HCT116 (cell line): ENCODE measurements around the gene YEATS4. TPM values are rescaled to one million over a fixed set of nuclear protein-coding genes. Genes with fewer than 3 reads are reported as not detected.

ENCODE experiments used
- ATAC-seq: fragments of 200-7000 bp; cut with Tn5 transposase; 2 replicates; pipeline ENCODE4 v1.9.1; 2020; ENCODE audit warnings: mild to moderate bottlenecking, moderate library complexity
- BruUV-seq: library from RNA; stranded (reverse); fragments of 400-500 nt; replicated peaks from 2 replicates; lab custom pipeline; 2021; lab: Mats Ljungman, UMichigan
- CTCF ChIA-PET: fragments of 300-600 bp; sonication (Branson Sonifier 250); formaldehyde crosslinking; loops from one replicate; lab custom pipeline; 2021; ENCODE audit warnings: antibody characterized with exemption; lab: Charles Lee
- POLR2A ChIA-PET: fragments of 300-600, 350-600 bp; sonication (Branson Sonifier 250); formaldehyde crosslinking; loops from one replicate; lab custom pipeline; 2021; ENCODE audit warnings: antibody characterized with exemption; lab: Charles Lee
- RAD21 ChIA-PET, 2 experiments: fragments of 300-600 bp; sonication (Branson Sonifier 250); formaldehyde crosslinking; loops; one replicate each; lab custom pipeline; 2023; ENCODE audit warnings: low total read pairs in 2 of 2; ENCODE audit not compliant: uncharacterized antibody in 2 of 2, unreplicated experiment in 2 of 2, low non-redundant PET in 1 of 2; lab: Charles Lee
- DNase-seq: peaks from one replicate; pipeline ENCODE4 v3.0.0-alpha.2; 2010; ENCODE audit warnings: low read depth, low spot score
- H2AFZ ChIP-seq: fragments of 200-600 bp; shearing (Covaris generic), sonication (generic); 2 replicates; pipeline ENCODE4 v1.6.1; 2017; ENCODE audit warnings: low read depth, mixed run types, mixed read lengths, antibody characterized with exemption, low read length; ENCODE audit not compliant: poor library complexity, severe bottlenecking
- H3K27ac ChIP-seq: 2 replicates; pipeline ENCODE4 v1.5.1; 2012; ENCODE audit warnings: low read depth, low read length
- H3K27me3 ChIP-seq: fragments of 200-600 bp; sonication (generic); 2 replicates; pipeline ENCODE4 v1.6.1; 2016; ENCODE audit warnings: mixed run types, low read length, mixed read lengths; ENCODE audit not compliant: insufficient read depth
- H3K36me3 ChIP-seq, 2 experiments: fragments of 200-500 bp in 1 of 2; fragments of 200-600 bp in 1 of 2; sonication (Bioruptor generic) in 1 of 2; sonication (generic) in 1 of 2; 2 replicates each; pipeline versions ENCODE4 v1.5.1 to v1.6.1; 2014 to 2016; ENCODE audit warnings: low read length in 2 of 2, inconsistent platforms in 1 of 2, mixed read lengths in 1 of 2, mixed run types in 1 of 2; ENCODE audit not compliant: insufficient read depth in 2 of 2, control insufficient read depth in 1 of 2
- H3K4me1 ChIP-seq, 2 experiments: fragments of 200-600 bp in 1 of 2; sonication (generic) in 1 of 2; 2 replicates each; pipeline versions ENCODE4 v1.5.1 to v1.6.1; 2012 to 2017; ENCODE audit warnings: low read length in 2 of 2, inconsistent platforms in 1 of 2, mild to moderate bottlenecking in 1 of 2, mixed read lengths in 1 of 2, mixed run types in 1 of 2, moderate library complexity in 1 of 2; ENCODE audit not compliant: insufficient read depth in 2 of 2, control insufficient read depth in 1 of 2
- H3K4me2 ChIP-seq: fragments of 200-600 bp; sonication (generic); 2 replicates; pipeline ENCODE4 v1.6.1; 2017; ENCODE audit warnings: mixed run types, low read length, mixed read lengths
- H3K4me3 ChIP-seq, 2 experiments: fragments of 200-600 bp in 1 of 2; sonication (generic) in 1 of 2; replicated peaks in 1 of 2; 2 replicates each; pipeline ENCODE4 v1.5.1; 2011 to 2016; ENCODE audit warnings: low read length in 2 of 2, control low read depth in 1 of 2, low read depth in 1 of 2, mild to moderate bottlenecking in 1 of 2, mixed read lengths in 1 of 2, mixed run types in 1 of 2
- H3K79me2 ChIP-seq: fragments of 200-600 bp; sonication (generic); 2 replicates; pipeline ENCODE4 v1.6.1; 2017; ENCODE audit warnings: mild to moderate bottlenecking, mixed run types, low read length, moderate library complexity, mixed read lengths; ENCODE audit not compliant: insufficient read depth
- H3K9ac ChIP-seq: fragments of 200-600 bp; sonication (generic); 2 replicates; pipeline ENCODE4 v1.6.1; 2016; ENCODE audit warnings: low read length, mixed read lengths
- H3K9me2 ChIP-seq: fragments of 200-600 bp; sonication (generic), shearing (Covaris generic); 2 replicates; pipeline ENCODE4 v1.6.1; 2017; ENCODE audit warnings: mixed run types, mild to moderate bottlenecking, moderate library complexity; ENCODE audit not compliant: insufficient read depth
- H3K9me3 ChIP-seq, 2 experiments: fragments of 200-500 bp in 1 of 2; fragments of 200-600 bp in 1 of 2; sonication (Bioruptor generic) in 1 of 2; sonication (generic) in 1 of 2; 2 replicates each; pipeline ENCODE4 v1.6.1; 2014 to 2017; ENCODE audit warnings: low read length in 2 of 2, mixed read lengths in 2 of 2, inconsistent platforms in 1 of 2, low read depth in 1 of 2, mild to moderate bottlenecking in 1 of 2, mixed run types in 1 of 2, moderate library complexity in 1 of 2; ENCODE audit not compliant: control insufficient read depth in 1 of 2, insufficient read depth in 1 of 2
- H4K20me1 ChIP-seq: fragments of 200-600 bp; sonication (generic), shearing (Covaris generic); 2 replicates; pipeline ENCODE4 v1.6.1; 2017; ENCODE audit warnings: mixed run types, mild to moderate bottlenecking, moderate library complexity; ENCODE audit not compliant: insufficient read depth
- RAD21 ChIP-seq: IDR thresholded peaks from 2 replicates; pipeline ENCODE4 v1.6.1; 2012; ENCODE audit warnings: low read depth, mild to moderate bottlenecking
- REST ChIP-seq: IDR thresholded peaks from 2 replicates; pipeline ENCODE4 v1.6.1; 2012; ENCODE audit warnings: low read depth
- SP1 ChIP-seq: IDR thresholded peaks from 2 replicates; pipeline ENCODE4 v1.6.1; 2012; ENCODE audit warnings: low read depth
- TCF7L2 ChIP-seq: IDR thresholded peaks from 2 replicates; pipeline ENCODE4 v1.7.0; 2011; ENCODE audit warnings: borderline replicate concordance, inconsistent platforms; ENCODE audit not compliant: insufficient read depth, insufficient read length; ENCODE audit errors: extremely low read depth
- ZNF274 ChIP-seq: fragments of 200-500 bp; sonication (Bioruptor generic); IDR thresholded peaks from 2 replicates; pipeline ENCODE4 v1.6.1; 2014; ENCODE audit warnings: mild to moderate bottlenecking, low read depth, low read length, inconsistent platforms
- intact Hi-C: fragments of 100-400 bp; cut with micrococcal nuclease; formaldehyde crosslinking; loops from 2 replicates; pipeline ENCODE4 v1.10.0; 2022
- total RNA-seq: library from RNA; stranded (reverse); gene quantifications from one replicate; pipeline ENCODE4 v1.2.1, GENCODE V29; 2021; ENCODE audit not compliant: unreplicated experiment

Gene YEATS4
- total RNA-seq, 1 experiment from 2014 or later: 32.0 TPM

- TF ChIP-seq RAD21 (no peak), ZNF274 (no peak), TCF7L2 (no peak), REST (no peak)
Measured at GRCh38 chr12:69334158-69334557, 25.4 kb upstream of the YEATS4 start (continued).

DNA sequence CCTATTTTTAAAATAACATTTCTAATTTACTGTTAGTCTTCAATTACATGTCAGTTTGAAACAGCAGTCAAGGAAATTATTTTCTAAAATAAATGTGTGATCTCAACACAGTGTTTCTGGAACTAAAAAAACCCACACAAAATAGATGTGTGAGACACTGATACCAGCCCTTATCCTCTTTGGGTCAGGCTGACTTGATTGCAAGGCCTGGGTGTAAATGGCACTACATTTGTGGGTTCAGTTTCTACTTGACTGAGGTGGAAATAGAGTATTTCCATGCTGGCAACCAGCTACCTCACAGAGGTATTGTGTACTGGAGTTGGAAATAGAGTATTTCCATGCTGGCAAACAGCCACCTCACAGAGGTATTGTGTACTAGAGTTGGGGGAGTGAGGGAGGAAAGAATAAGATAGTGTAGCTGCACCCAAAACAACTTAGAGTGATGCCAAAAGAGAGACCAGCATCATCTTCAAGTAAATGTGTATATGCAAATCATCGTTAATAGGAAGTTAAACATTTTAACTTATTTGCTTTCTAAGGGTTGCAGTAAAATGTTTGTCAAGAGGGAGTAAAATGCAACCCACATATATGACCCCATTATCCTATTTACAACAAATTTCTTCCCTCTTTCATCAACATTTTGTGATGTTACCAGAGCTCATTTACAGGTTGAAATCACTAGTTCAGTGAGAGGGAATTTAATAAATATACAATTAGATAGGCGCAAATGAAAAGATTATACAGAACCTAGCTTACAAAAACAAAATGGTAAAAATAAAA lies 22.0 kb upstream of the YEATS4 start:
- Histone ChIP-seq H3K27me3 (no peaks in the 10 kb centered on the region), H3K36me3 (no peaks in the 10 kb centered on the region), H3K4me2 (no peak overlapping the region), H3K27ac (no peak overlapping the region), H3K9me3 (no peaks in the 10 kb centered on the region), H2AFZ (no peak overlapping the region), H4K20me1 (no peaks in the 10 kb centered on the region), H3K79me2 (no peaks in the 10 kb centered on the region), H3K9me2 (no peaks in the 10 kb centered on the region), H3K9ac (no peak overlapping the region), H3K4me1 (no peaks in the 10 kb centered on the region), H3K4me3 (no peak overlapping the region)
- TF ChIP-seq SP1: no peak
- ATAC-seq (no peak), DNase-seq (no peak)
- POLR2A ChIA-PET: no interaction called here
- intact Hi-C loops: no loop called here
- RAD21 ChIA-PET: no interaction called here
- no TSS peak for BruUV-seq
- CTCF ChIA-PET: no interaction called here
